OCI-LY1 (cell line): ENCODE measurements around the gene ATXN7.

Experiments
- EZH2 ChIP-seq: fragments of 200-600 bp; sonication (generic), shearing (Covaris generic); IDR thresholded peaks from 2 replicates; pipeline ENCODE4 v1.8.0; 2017; ENCODE audit warnings: borderline replicate concordance, mixed run types, mild to moderate bottlenecking, antibody characterized with exemption, low read length, moderate library complexity, mixed read lengths
- TF ChIP-seq, protein P1 (sequence below): fragments of 200-600 bp; sonication (generic), shearing (Covaris generic); IDR thresholded peaks from 2 replicates; pipeline ENCODE4 v1.5.1; 2017; ENCODE audit warnings: mild to moderate bottlenecking, antibody characterized with exemption, low read length, moderate library complexity, mixed read lengths

- TF ChIP-seq, protein P1, sequence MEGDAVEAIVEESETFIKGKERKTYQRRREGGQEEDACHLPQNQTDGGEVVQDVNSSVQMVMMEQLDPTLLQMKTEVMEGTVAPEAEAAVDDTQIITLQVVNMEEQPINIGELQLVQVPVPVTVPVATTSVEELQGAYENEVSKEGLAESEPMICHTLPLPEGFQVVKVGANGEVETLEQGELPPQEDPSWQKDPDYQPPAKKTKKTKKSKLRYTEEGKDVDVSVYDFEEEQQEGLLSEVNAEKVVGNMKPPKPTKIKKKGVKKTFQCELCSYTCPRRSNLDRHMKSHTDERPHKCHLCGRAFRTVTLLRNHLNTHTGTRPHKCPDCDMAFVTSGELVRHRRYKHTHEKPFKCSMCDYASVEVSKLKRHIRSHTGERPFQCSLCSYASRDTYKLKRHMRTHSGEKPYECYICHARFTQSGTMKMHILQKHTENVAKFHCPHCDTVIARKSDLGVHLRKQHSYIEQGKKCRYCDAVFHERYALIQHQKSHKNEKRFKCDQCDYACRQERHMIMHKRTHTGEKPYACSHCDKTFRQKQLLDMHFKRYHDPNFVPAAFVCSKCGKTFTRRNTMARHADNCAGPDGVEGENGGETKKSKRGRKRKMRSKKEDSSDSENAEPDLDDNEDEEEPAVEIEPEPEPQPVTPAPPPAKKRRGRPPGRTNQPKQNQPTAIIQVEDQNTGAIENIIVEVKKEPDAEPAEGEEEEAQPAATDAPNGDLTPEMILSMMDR: no peak
- no peak for TF ChIP-seq EZH2
Measured at GRCh38 chr3:63927422-63928280, 64.0 kb downstream of the ATXN7 start.
